ENCODE results near the gene GMNC.

- TF ChIP-seq CEBPZ (IDR thresholded peaks at IDR 0.05; ENCODE audit: low read length) (no peak), STAT5B (CRISPR knock-in tag; IDR thresholded peaks at IDR 0.05) (no peak), USF2 (IDR thresholded peaks at IDR 0.05; ENCODE audit: low read depth, low read length) (no peak), USF2 (CRISPR knock-in tag; IDR thresholded peaks at IDR 0.05; ENCODE audit: borderline replicate concordance) (no peak), FOXM1 (CRISPR knock-in tag; IDR thresholded peaks at IDR 0.05) (no peak), ZBTB33 (CRISPR knock-in tag; IDR thresholded peaks at IDR 0.05) (no peak), EZH2 (conservative IDR thresholded peaks at IDR 0.05; ENCODE audit: low read depth, low read length) (no peak), JUN (CRISPR knock-in tag; IDR thresholded peaks at IDR 0.05) (no peak), ZNF768 (CRISPR knock-in tag; IDR thresholded peaks at IDR 0.05) (no peak), ZFP91 (CRISPR knock-in tag; IDR thresholded peaks at IDR 0.05; ENCODE audit: borderline replicate concordance) (no peak), CREBL2 (CRISPR knock-in tag; IDR thresholded peaks at IDR 0.05; ENCODE audit: borderline replicate concordance) (no peak), CTCF (CRISPR knock-in tag; IDR thresholded peaks at IDR 0.05) (no peak), MTA3 (CRISPR knock-in tag; IDR thresholded peaks at IDR 0.05) (no peak)
These were observed 48.9 kb upstream of the GMNC start for GRCh38 chr3:190911382-190911781.

Measured in HepG2 (cell line).